ENCODE results near the gene MGAT3. TPM values are rescaled to one million over a fixed set of nuclear protein-coding genes. Genes with fewer than 3 reads are reported as not detected.

The MGAT3 gene
- total and polyA plus RNA-seq, 9 of the 15 experiments (the other 6 are each of a cell fraction or from before 2014, with no cell fraction given) = 0.10 to 11.5 (median 4.6) TPM

GRCh38 chr22:39430576-39431150 lies 26.1 kb upstream of the MGAT3 start (continued):
- TF ChIP-seq SETDB1 (IDR thresholded peaks at IDR 0.05; ENCODE audit: low read length) (no peak), ZNF212 (CRISPR knock-in tag; IDR thresholded peaks at IDR 0.05) (no peak)
- TF ChIP-seq, protein P1, sequence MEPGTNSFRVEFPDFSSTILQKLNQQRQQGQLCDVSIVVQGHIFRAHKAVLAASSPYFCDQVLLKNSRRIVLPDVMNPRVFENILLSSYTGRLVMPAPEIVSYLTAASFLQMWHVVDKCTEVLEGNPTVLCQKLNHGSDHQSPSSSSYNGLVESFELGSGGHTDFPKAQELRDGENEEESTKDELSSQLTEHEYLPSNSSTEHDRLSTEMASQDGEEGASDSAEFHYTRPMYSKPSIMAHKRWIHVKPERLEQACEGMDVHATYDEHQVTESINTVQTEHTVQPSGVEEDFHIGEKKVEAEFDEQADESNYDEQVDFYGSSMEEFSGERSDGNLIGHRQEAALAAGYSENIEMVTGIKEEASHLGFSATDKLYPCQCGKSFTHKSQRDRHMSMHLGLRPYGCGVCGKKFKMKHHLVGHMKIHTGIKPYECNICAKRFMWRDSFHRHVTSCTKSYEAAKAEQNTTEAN (CRISPR knock-in tag; IDR thresholded peaks at IDR 0.05) = no peak

DNA sequence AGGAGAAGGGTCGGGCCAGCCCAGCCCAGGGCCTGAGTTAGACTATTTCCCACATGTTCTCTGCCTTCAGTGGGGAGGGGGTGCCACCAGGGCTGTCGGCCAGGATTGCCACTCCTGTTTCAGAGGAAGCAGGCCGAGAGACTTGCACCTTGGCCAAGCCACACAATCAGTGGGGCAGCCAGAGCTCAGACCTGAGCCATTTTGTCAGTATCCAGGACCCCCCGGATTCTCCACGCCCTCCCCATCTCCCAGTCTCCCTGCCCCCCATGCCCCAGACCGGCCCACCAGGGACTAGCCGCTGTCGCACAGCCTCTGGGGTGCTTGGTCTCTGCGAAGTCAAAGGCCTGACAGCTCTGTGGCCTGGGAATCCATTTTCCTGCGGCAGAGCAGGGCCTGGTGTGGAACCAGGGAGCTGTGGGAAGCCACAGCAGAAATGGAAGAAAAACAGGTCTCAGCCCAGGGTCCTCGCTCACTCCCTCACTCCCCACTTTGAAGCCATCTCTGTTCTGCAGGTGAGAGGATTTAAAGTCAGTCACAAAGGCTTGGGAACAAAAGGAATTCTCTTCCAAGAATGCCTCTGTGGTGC lies 25.5 kb upstream of the MGAT3 start:
- in situ Hi-C loops (cut with MboI) = no loop called here
- no peaks in the 10 kb centered on the region for H3K9me1 ChIP-seq (ENCODE audit: control insufficient read depth, insufficient read depth, low read length)
- intact Hi-C loops (cut with micrococcal nuclease) = no loop called here
- H3K4me1 ChIP-seq (replicated peaks in 1 of 2; ENCODE audit: control insufficient read depth in 2 of 2, insufficient read depth in 2 of 2, low read length in 2 of 2) = peaks cover 0 to 33% of the 10 kb centered on the region in 2 experiments; a peak in 3 of 5 replicates
- no peak overlapping the region for H3K4me3 ChIP-seq
- ATAC-seq = no peak
- no peaks in the 10 kb centered on the region for H3K9me3 ChIP-seq (replicated peaks; ENCODE audit: control insufficient read depth, insufficient read depth, low read depth, low read length)
- ChIA-PET POLR2A (no interaction called here), CTCF (ENCODE audit: low intra/inter-chr PET ratio) (no interaction called here)
- H2AFZ ChIP-seq (ENCODE audit: low read depth, low read length) = no peak overlapping the region
- no peaks in the 10 kb centered on the region for H4K20me1 ChIP-seq (replicated peaks; ENCODE audit: control insufficient read depth, insufficient read depth, low read length)
- no TSS peak for BruUV-seq (replicated peaks)
- H3K79me2 ChIP-seq (ENCODE audit: control insufficient read depth, insufficient read depth, low read length) = no peaks in the 10 kb centered on the region
- H3K36me3 ChIP-seq (ENCODE audit: control insufficient read depth, insufficient read depth, low read length) = peaks cover 52% of the 10 kb centered on the region
- WGBS (ENCODE audit: insufficient coverage, low coverage, missing lambda C conversion rate) = 90% methylated on average over 6 of the region's 11 CpGs
- H3K9ac ChIP-seq (ENCODE audit: insufficient read depth in 1 of 2, low read depth in 2 of 2, low read length in 2 of 2) = no peak overlapping the region
- no peak for TF ChIP-seq KDM1A (IDR thresholded peaks at IDR 0.05)
- no peak for TF ChIP-seq TEAD1 (CRISPR knock-in tag; IDR thresholded peaks at IDR 0.05)
- TF ChIP-seq POU5F1 (IDR thresholded peaks at IDR 0.05; ENCODE audit: borderline replicate concordance, low read depth, low read length, partially characterized antibody) = no peak
- TF ChIP-seq ZC3H11A (IDR thresholded peaks at IDR 0.05; ENCODE audit: low read depth, low read length) = no peak
- TF ChIP-seq ZNF23 (CRISPR knock-in tag; IDR thresholded peaks at IDR 0.05) = no peak
- TF ChIP-seq LCOR (CRISPR knock-in tag; IDR thresholded peaks at IDR 0.05) = no peak
- H3K4me2 ChIP-seq (ENCODE audit: insufficient read depth, low read length) = no peak overlapping the region
- no peak for FAIRE-seq
- no peaks in the 10 kb centered on the region for H3K27me3 ChIP-seq (ENCODE audit: control insufficient read depth in 2 of 2, insufficient read depth in 2 of 2, low read length in 2 of 2)
- DNase-seq (ENCODE audit: extremely low read depth in 1 of 4, low spot score in 3 of 4) = no peak
- H3K27ac ChIP-seq (ENCODE audit: extremely low read depth, low read depth, low read length) = no peak overlapping the region
